ENCODE results near the gene DBH. TPM values are rescaled to one million over a fixed set of nuclear protein-coding genes. Genes with fewer than 3 reads are reported as not detected.
A peak's percentile ranks its signal among the peaks of the same experiment; 100 is the strongest.

DBH gene
- total and polyA plus RNA-seq, 2 donors (not counting 3 experiments of a cell fraction or from before 2014, with no cell fraction given) = not detected

DNA sequence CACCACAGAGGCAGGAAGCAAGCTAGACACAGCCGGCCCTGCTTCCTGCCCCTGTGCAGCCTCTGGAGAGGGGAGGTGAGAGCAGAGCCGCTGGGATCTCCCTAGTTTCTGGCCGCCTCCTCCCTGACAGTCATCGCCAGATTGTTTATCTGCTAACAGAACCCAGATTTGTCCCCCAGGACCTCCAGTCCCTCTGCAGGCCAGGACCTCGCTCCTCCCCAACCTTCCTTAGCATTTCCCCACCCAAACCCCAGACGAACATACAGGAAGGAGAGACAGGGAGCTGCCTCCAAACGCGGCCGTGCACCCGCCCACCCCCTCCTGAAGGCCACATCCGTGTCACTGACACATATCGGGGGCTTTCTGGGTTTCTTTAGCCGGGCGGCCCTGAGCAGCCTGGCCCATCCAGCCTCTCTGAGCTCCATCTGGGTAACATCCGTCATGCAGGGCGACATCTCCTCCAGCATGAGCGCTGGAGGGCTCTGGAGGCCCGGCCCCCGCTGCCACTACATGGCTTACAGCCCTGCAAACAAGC lies 47.5 kb downstream of the DBH start:
- dilution Hi-C loops (cut with MboI; ENCODE audit: extremely low pct_ligation_motif_present, low sequenced_read_pairs) = no loop called here
- H3K9ac ChIP-seq (replicated peaks; ENCODE audit: extremely low read depth, insufficient read depth, low read length) = peak overlapping the region; percentile 9
- H3K4me3 ChIP-seq (replicated peaks in 1 of 3; ENCODE audit: insufficient read depth in 1 of 3, low read depth in 1 of 3, low read length in 3 of 3) = no peak overlapping the region
- DNase-seq (ENCODE audit: low read depth, low spot score) (no peak), FAIRE-seq (no peak)
- H3K9me3 ChIP-seq (replicated peaks; ENCODE audit: control insufficient read depth, insufficient read depth, low read length) = no peaks in the 10 kb centered on the region
- ChIA-PET CTCF (no interaction called here), POLR2A (no interaction called here)
- no TSS peak for BruUV-seq (replicated peaks)
- H2AFZ ChIP-seq (ENCODE audit: low read depth, low read length) = peak overlapping the region; percentile 72
- no peak overlapping the region for H3K27ac ChIP-seq (ENCODE audit: insufficient read depth, low read depth, low read length)
- H3K79me2 ChIP-seq (ENCODE audit: control insufficient read depth, insufficient read depth, low read length) = no peaks in the 10 kb centered on the region
- no peaks in the 10 kb centered on the region for H3K9me1 ChIP-seq (replicated peaks; ENCODE audit: control insufficient read depth, extremely low read depth, insufficient read depth, low read length)
- no peaks in the 10 kb centered on the region for H3K36me3 ChIP-seq (ENCODE audit: control insufficient read depth in 2 of 2, extremely low read depth in 1 of 2, insufficient read depth in 2 of 2, low read length in 2 of 2)
- no peak for TF ChIP-seq CTCF (IDR thresholded peaks at IDR 0.05; ENCODE audit: extremely low read depth in 1 of 2, insufficient read depth in 1 of 2, low read depth in 1 of 2, low read length in 2 of 2)
- no peak for TF ChIP-seq POLR2AphosphoS5 (IDR thresholded peaks at IDR 0.05; ENCODE audit: insufficient read depth, low read depth, low read length)
- TF ChIP-seq FOS (IDR thresholded peaks at IDR 0.05; ENCODE audit: borderline replicate concordance, insufficient read depth, low read length) = no peak
- TF ChIP-seq POLR2A (IDR thresholded peaks at IDR 0.05; ENCODE audit: low read depth, low read length) = no peak
- TF ChIP-seq, protein P1, sequence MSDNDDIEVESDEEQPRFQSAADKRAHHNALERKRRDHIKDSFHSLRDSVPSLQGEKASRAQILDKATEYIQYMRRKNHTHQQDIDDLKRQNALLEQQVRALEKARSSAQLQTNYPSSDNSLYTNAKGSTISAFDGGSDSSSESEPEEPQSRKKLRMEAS (IDR thresholded peaks at IDR 0.05; ENCODE audit: insufficient read depth, insufficient read length) = no peak
- no peak for TF ChIP-seq MYC (IDR thresholded peaks at IDR 0.05; ENCODE audit: low read depth, low read length)
- no peak for TF ChIP-seq JUN (IDR thresholded peaks at IDR 0.05; ENCODE audit: borderline replicate concordance, insufficient read depth, insufficient read length, low read depth)
- H3K4me1 ChIP-seq (ENCODE audit: control insufficient read depth, extremely low read depth, insufficient read depth, low read length) = peaks cover 6% of the 10 kb centered on the region
- H3K4me2 ChIP-seq (ENCODE audit: insufficient read depth, low read length) = no peak overlapping the region
- intact Hi-C loops (cut with micrococcal nuclease) = no loop called here
- no peaks in the 10 kb centered on the region for H4K20me1 ChIP-seq (replicated peaks; ENCODE audit: control insufficient read depth, extremely low read depth, insufficient read depth, low read length)
- no peaks in the 10 kb centered on the region for H3K27me3 ChIP-seq (ENCODE audit: control insufficient read depth in 2 of 2, insufficient read depth in 2 of 2, low read length in 2 of 2)

All from endothelial cell of umbilical vein (primary cell).